Mesenchymal stem cell (in vitro differentiated cells and primary cell): ENCODE results near the gene CTXN3.
A peak's percentile ranks its signal among the peaks of the same experiment; 100 is the strongest.

Experiments
- DNase-seq: peaks from one replicate; pipeline ENCODE4 v3.0.0-alpha.2; 2013
- H2AFZ ChIP-seq: one replicate; pipeline ENCODE4 v1.6.1; 2013; ENCODE audit warnings: low read depth, mild to moderate bottlenecking, control low read depth, inconsistent platforms, low read length, moderate library complexity
- H2AK5ac ChIP-seq: 2 replicates; pipeline ENCODE4 v1.6.1; 2013; ENCODE audit warnings: low read length, moderate library complexity, mild to moderate bottlenecking, inconsistent platforms; ENCODE audit not compliant: severe bottlenecking
- H2BK120ac ChIP-seq: one replicate; pipeline ENCODE4 v1.6.1; 2013; ENCODE audit warnings: low read depth, mild to moderate bottlenecking, inconsistent platforms, low read length, moderate library complexity
- H2BK12ac ChIP-seq, 2 experiments: one replicate each; pipeline ENCODE4 v1.6.1; 2013; ENCODE audit warnings: inconsistent platforms in 2 of 2, low read length in 2 of 2, mild to moderate bottlenecking in 2 of 2, moderate library complexity in 2 of 2, control low read depth in 1 of 2
- H2BK15ac ChIP-seq: one replicate; pipeline ENCODE4 v1.6.1; 2013; ENCODE audit warnings: mild to moderate bottlenecking, low read depth, inconsistent platforms; ENCODE audit not compliant: poor library complexity, severe bottlenecking
- H2BK5ac ChIP-seq: 2 replicates; pipeline ENCODE4 v1.6.1; 2013; ENCODE audit warnings: low read depth, mild to moderate bottlenecking, low read length, control low read depth, inconsistent platforms; ENCODE audit not compliant: poor library complexity, severe bottlenecking
- H3K14ac ChIP-seq, 2 experiments: one replicate each; pipeline ENCODE4 v1.6.1; 2013; ENCODE audit warnings: inconsistent platforms in 2 of 2, low read length in 2 of 2, control low read depth in 1 of 2, mild to moderate bottlenecking in 1 of 2, moderate library complexity in 1 of 2
- H3K18ac ChIP-seq, 2 experiments: one replicate each; pipeline ENCODE4 v1.6.1; 2013; ENCODE audit warnings: inconsistent platforms in 2 of 2, low read length in 2 of 2, control low read depth in 1 of 2, low read depth in 1 of 2, mild to moderate bottlenecking in 1 of 2
- H3K23ac ChIP-seq, 2 experiments: one replicate each; pipeline ENCODE4 v1.6.1; 2013; ENCODE audit warnings: inconsistent platforms in 2 of 2, low read length in 2 of 2, mild to moderate bottlenecking in 2 of 2, moderate library complexity in 2 of 2, control low read depth in 1 of 2
- H3K27ac ChIP-seq: 2 replicates; pipeline ENCODE4 v1.5.1; 2013; ENCODE audit warnings: mild to moderate bottlenecking, moderate library complexity, low read length, control low read depth, inconsistent platforms; ENCODE audit not compliant: poor library complexity, severe bottlenecking
- H3K27me3 ChIP-seq, 2 experiments: 2 replicates each; pipeline versions ENCODE4 v1.6.1 to v1.7.0; 2013; ENCODE audit warnings: low read length in 2 of 2, mild to moderate bottlenecking in 2 of 2, moderate library complexity in 2 of 2, control low read depth in 1 of 2, inconsistent platforms in 1 of 2; ENCODE audit not compliant: control insufficient read depth in 1 of 2, insufficient read depth in 1 of 2
- H3K36me3 ChIP-seq, 2 experiments: 2 replicates each; pipeline versions ENCODE4 v1.6.1 to v1.7.0; 2013; ENCODE audit warnings: low read length in 2 of 2, control low read depth in 1 of 2, inconsistent platforms in 1 of 2, low read depth in 1 of 2, mild to moderate bottlenecking in 1 of 2; ENCODE audit not compliant: insufficient read depth in 2 of 2, control insufficient read depth in 1 of 2
- H3K4ac ChIP-seq, 2 experiments: one replicate each; pipeline ENCODE4 v1.6.1; 2013; ENCODE audit warnings: inconsistent platforms in 2 of 2, low read length in 2 of 2, mild to moderate bottlenecking in 2 of 2, moderate library complexity in 2 of 2, control low read depth in 1 of 2, low read depth in 1 of 2
- H3K4me1 ChIP-seq: 2 replicates; pipeline ENCODE4 v1.6.1; 2013; ENCODE audit warnings: low read depth, low read length, control low read depth; ENCODE audit not compliant: control insufficient read depth, insufficient read depth
- H3K4me2 ChIP-seq: 2 replicates; pipeline ENCODE4 v1.6.1; 2013; ENCODE audit warnings: low read length, mild to moderate bottlenecking, inconsistent platforms; ENCODE audit not compliant: poor library complexity, severe bottlenecking
- H3K4me3 ChIP-seq, 2 experiments: 2 replicates each; pipeline versions ENCODE4 v1.5.1 to v1.7.0; 2013; ENCODE audit warnings: low read length in 2 of 2, mild to moderate bottlenecking in 2 of 2, control low read depth in 1 of 2, low read depth in 1 of 2; ENCODE audit not compliant: insufficient read depth in 1 of 2
- H3K79me1 ChIP-seq: replicated peaks from 2 replicates; pipeline ENCODE4 v1.6.1; 2013; ENCODE audit warnings: mild to moderate bottlenecking, control low read depth, low read length, inconsistent platforms; ENCODE audit not compliant: poor library complexity, severe bottlenecking
- H3K9ac ChIP-seq: 2 replicates; pipeline ENCODE4 v1.7.0; 2013; ENCODE audit warnings: mild to moderate bottlenecking, low read length, moderate library complexity
- H3K9me3 ChIP-seq: 2 replicates; pipeline ENCODE4 v1.7.0; 2013; ENCODE audit warnings: mild to moderate bottlenecking, low read length; ENCODE audit not compliant: control insufficient read depth
- H4K8ac ChIP-seq: one replicate; pipeline ENCODE4 v1.6.1; 2013; ENCODE audit warnings: inconsistent platforms, mild to moderate bottlenecking, low read length, moderate library complexity
- H4K91ac ChIP-seq: one replicate; pipeline ENCODE4 v1.6.1; 2013; ENCODE audit warnings: mild to moderate bottlenecking, low read length, inconsistent platforms
- WGBS: methylation state at CpG from one replicate; pipeline ENCODE4 v1.1.7; 2013; ENCODE audit warnings: mixed read lengths; 5-methylcytosine and 5-hydroxymethylcytosine counted together

Gene CTXN3

GRCh38 chr5:127642949-127643348, 5.9 kb upstream of the CTXN3 start:
- no peak overlapping the region for H2BK15ac ChIP-seq
- H3K4me3 ChIP-seq = no peak overlapping the region
- H3K9ac ChIP-seq = no peak overlapping the region
- H3K27me3 ChIP-seq = no peaks in the 10 kb centered on the region
- H3K4ac ChIP-seq = no peak overlapping the region
- no peak overlapping the region for H3K4me2 ChIP-seq
- no peak overlapping the region for H2AK5ac ChIP-seq
- H2BK5ac ChIP-seq = no peak overlapping the region
- no peak overlapping the region for H3K23ac ChIP-seq
- H3K27ac ChIP-seq = no peak overlapping the region
- H3K4me1 ChIP-seq = peaks cover 2% of the 10 kb centered on the region
- no peak overlapping the region for H3K14ac ChIP-seq
- H3K9me3 ChIP-seq = no peaks in the 10 kb centered on the region
- 100% methylated on average over 1 of the region's 2 CpGs for WGBS
- DNase-seq = no peak
- no peak overlapping the region for H2BK120ac ChIP-seq
- H3K18ac ChIP-seq = no peak overlapping the region
- H2AFZ ChIP-seq = no peak overlapping the region
- H2BK12ac ChIP-seq = no peak overlapping the region
- no peak overlapping the region for H4K8ac ChIP-seq
- H3K79me1 ChIP-seq = no peaks in the 10 kb centered on the region
- no peaks in the 10 kb centered on the region for H3K36me3 ChIP-seq
- no peak overlapping the region for H4K91ac ChIP-seq

- Histone ChIP-seq H2BK12ac (no peak overlapping the region), H4K91ac (no peak overlapping the region), H3K4me2 (no peak overlapping the region), H3K4me3 (no peak overlapping the region), H3K23ac (no peak overlapping the region), H3K9me3 (no peaks in the 10 kb centered on the region), H2AK5ac (no peak overlapping the region), H3K79me1 (no peaks in the 10 kb centered on the region), H3K27me3 (no peaks in the 10 kb centered on the region), H2AFZ (no peak overlapping the region), H3K4me1 (peaks cover 2% of the 10 kb centered on the region), H3K36me3 (no peaks in the 10 kb centered on the region), H3K4ac (no peak overlapping the region), H2BK15ac (no peak overlapping the region), H3K18ac (no peak overlapping the region), H2BK5ac (no peak overlapping the region), H2BK120ac (no peak overlapping the region), H3K9ac (no peak overlapping the region), H4K8ac (no peak overlapping the region), H3K27ac (no peak overlapping the region), H3K14ac (no peak overlapping the region)
- WGBS = 60% methylated on average over 1 of the region's 1 CpG
- DNase-seq = no peak
These were observed 5.3 kb upstream of the CTXN3 start for GRCh38 chr5:127643607-127644006.

GRCh38 chr5:127645300-127645726, 3.6 kb upstream of the CTXN3 start:
- no peak overlapping the region for H4K91ac ChIP-seq
- H2AK5ac ChIP-seq = no peak overlapping the region
- no peak overlapping the region for H3K4me2 ChIP-seq
- H3K23ac ChIP-seq = no peak overlapping the region
- no CpG with 5 or more reads among the region's 2 CpGs for WGBS
- no peaks in the 10 kb centered on the region for H3K79me1 ChIP-seq
- H2BK5ac ChIP-seq = no peak overlapping the region
- H3K14ac ChIP-seq = no peak overlapping the region
- no peak for DNase-seq
- H3K18ac ChIP-seq = no peak overlapping the region
- no peak overlapping the region for H3K4ac ChIP-seq
- H3K27ac ChIP-seq = no peak overlapping the region
- no peaks in the 10 kb centered on the region for H3K36me3 ChIP-seq
- peaks cover 3% of the 10 kb centered on the region for H3K4me1 ChIP-seq
- H2BK12ac ChIP-seq = no peak overlapping the region
- no peak overlapping the region for H3K4me3 ChIP-seq
- no peaks in the 10 kb centered on the region for H3K27me3 ChIP-seq
- no peak overlapping the region for H2BK120ac ChIP-seq
- no peak overlapping the region for H2BK15ac ChIP-seq
- no peak overlapping the region for H3K9ac ChIP-seq
- no peak overlapping the region for H4K8ac ChIP-seq
- H3K9me3 ChIP-seq = no peaks in the 10 kb centered on the region
- no peak overlapping the region for H2AFZ ChIP-seq

GRCh38 chr5:127647361-127647958, 1.4 kb upstream of the CTXN3 start:
- Histone ChIP-seq H2BK12ac (no peak overlapping the region), H2BK120ac (no peak overlapping the region), H3K18ac (peak overlapping the region in 1 of 2 experiments; percentile 54), H3K14ac (no peak overlapping the region), H3K27me3 (no peaks in the 10 kb centered on the region), H3K79me1 (no peaks in the 10 kb centered on the region), H4K8ac (no peak overlapping the region), H3K9me3 (no peaks in the 10 kb centered on the region), H3K4me3 (no peak overlapping the region), H4K91ac (no peak overlapping the region), H3K36me3 (no peaks in the 10 kb centered on the region), H2BK5ac (no peak overlapping the region), H3K9ac (no peak overlapping the region), H3K23ac (no peak overlapping the region), H3K4ac (no peak overlapping the region), H3K4me1 (peaks cover 3% of the 10 kb centered on the region), H2BK15ac (no peak overlapping the region), H2AK5ac (no peak overlapping the region), H3K27ac (no peak overlapping the region), H3K4me2 (no peak overlapping the region), H2AFZ (no peak overlapping the region)
- WGBS = 76% methylated on average over 8 of the region's 8 CpGs
- no peak for DNase-seq
